Measurements from ENCODE around the gene LEKR1.

LEKR1 gene

DNA sequence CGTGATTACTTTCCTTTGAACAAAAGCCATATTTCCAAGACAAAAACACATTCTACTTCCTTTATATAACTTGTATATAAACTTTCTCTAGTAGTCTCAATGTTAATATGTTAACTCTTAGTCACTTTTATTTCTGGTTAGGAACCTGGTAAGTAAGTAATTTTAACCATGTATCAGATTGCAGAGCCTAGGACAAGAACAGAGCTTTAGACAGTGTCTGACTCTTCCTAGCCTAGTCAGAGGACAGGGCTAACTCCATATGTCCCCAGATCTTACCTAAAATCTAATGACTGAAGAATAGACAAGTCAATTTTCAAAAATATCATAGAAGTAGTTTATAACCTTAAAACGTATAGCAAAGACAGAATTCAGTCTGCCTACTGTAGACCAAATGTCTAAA lies 8.3 kb downstream of the LEKR1 start:
- no peak for DNase-seq (ENCODE audit: low spot score)
- TF ChIP-seq, protein P1, sequence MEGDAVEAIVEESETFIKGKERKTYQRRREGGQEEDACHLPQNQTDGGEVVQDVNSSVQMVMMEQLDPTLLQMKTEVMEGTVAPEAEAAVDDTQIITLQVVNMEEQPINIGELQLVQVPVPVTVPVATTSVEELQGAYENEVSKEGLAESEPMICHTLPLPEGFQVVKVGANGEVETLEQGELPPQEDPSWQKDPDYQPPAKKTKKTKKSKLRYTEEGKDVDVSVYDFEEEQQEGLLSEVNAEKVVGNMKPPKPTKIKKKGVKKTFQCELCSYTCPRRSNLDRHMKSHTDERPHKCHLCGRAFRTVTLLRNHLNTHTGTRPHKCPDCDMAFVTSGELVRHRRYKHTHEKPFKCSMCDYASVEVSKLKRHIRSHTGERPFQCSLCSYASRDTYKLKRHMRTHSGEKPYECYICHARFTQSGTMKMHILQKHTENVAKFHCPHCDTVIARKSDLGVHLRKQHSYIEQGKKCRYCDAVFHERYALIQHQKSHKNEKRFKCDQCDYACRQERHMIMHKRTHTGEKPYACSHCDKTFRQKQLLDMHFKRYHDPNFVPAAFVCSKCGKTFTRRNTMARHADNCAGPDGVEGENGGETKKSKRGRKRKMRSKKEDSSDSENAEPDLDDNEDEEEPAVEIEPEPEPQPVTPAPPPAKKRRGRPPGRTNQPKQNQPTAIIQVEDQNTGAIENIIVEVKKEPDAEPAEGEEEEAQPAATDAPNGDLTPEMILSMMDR (IDR thresholded peaks at IDR 0.05; ENCODE audit: borderline replicate concordance, control extremely low read depth, extremely low read depth, insufficient read depth, missing control alignments): no peak
- in situ Hi-C loops (cut with MboI; ENCODE audit: low sequenced_read_pairs, unreplicated experiment): loop anchor here (10.0 kb wide), 1 partner anchor 220 kb away; no protein-coding TSS in a partner anchor

DNA sequence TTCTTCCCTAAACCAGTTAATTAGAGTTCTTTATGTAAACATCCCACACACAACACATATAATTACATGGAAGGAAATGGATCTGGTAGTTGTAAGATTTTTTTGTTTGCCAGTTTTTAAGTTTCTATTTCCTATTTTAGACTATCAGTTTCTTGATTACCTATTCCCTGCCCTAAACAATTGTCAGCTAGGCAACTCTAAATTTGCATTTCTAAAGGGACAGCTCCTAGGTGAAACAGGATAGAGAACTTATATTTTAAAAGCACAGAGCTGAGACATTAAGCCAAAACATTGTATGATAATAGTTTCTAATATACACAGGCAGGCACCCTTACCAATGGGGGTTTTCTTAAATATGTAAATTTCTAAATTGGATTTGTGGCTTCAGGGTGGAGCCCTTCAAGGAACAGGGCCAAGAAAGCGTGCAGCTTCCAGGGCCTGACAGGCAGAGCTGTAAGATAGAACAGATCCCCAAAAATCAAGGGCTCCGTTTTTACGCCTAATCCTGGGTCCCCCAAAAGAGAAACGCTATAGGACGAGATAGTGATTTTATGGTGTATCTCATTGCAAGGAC lies 8.9 kb downstream of the LEKR1 start:
- in situ Hi-C loops (cut with MboI; ENCODE audit: low sequenced_read_pairs, unreplicated experiment): loop anchor here (10.0 kb wide), 1 partner anchor 220 kb away; no protein-coding TSS in a partner anchor
- no peak for DNase-seq (ENCODE audit: low spot score)
- TF ChIP-seq, protein P1 (IDR thresholded peaks at IDR 0.05; ENCODE audit: borderline replicate concordance, control extremely low read depth, extremely low read depth, insufficient read depth, missing control alignments): no peak

DNA sequence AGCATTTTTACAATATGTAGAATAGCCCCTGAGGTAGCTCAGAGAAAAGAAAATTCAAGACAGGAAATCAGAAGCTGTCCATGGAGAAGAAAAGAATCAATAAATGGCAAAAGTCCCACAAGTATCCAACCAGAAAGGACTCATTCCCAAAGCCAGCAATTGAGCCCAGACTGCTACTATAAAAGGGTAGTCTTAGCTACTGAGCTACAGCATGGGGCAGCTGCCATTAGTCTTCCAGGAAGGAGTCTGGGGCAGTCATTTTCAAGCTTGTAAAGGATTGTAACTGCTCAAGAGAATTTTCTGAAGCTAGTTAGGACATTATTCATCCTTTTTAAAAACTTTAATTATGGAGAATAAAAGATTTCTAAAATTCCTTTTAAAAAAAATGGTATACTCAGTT lies 10.5 kb downstream of the LEKR1 start:
- DNase-seq (ENCODE audit: low spot score): no peak
- TF ChIP-seq, protein P1 (IDR thresholded peaks at IDR 0.05; ENCODE audit: borderline replicate concordance, control extremely low read depth, extremely low read depth, insufficient read depth, missing control alignments): no peak
- in situ Hi-C loops (cut with MboI; ENCODE audit: low sequenced_read_pairs, unreplicated experiment): loop anchor here (10.0 kb wide), 1 partner anchor 218 kb away; no protein-coding TSS in a partner anchor

DNA sequence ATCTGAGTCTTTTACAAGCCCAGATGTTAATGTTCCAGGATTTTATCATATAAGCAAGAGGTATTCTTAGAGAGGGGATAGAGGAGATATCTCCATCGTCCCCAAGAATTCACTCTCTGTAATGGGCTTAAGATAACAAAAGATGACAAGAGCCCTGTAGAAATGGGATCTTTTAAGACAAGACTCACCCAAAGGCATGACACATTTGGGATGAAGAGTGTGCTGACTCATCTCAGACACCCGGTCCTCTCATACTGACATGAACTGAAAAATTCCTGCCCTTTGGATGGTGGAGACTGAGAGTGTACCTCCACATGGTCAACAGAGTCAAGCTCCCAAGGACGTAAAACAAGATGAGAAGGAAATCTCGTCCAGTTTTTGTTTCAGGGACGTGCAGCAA lies 11.0 kb downstream of the LEKR1 start:
- TF ChIP-seq, protein P1 (IDR thresholded peaks at IDR 0.05; ENCODE audit: borderline replicate concordance, control extremely low read depth, extremely low read depth, insufficient read depth, missing control alignments): no peak
- DNase-seq (ENCODE audit: low spot score): no peak
- in situ Hi-C loops (cut with MboI; ENCODE audit: low sequenced_read_pairs, unreplicated experiment): loop anchor here (10.0 kb wide), 1 partner anchor 218 kb away; no protein-coding TSS in a partner anchor

DNA sequence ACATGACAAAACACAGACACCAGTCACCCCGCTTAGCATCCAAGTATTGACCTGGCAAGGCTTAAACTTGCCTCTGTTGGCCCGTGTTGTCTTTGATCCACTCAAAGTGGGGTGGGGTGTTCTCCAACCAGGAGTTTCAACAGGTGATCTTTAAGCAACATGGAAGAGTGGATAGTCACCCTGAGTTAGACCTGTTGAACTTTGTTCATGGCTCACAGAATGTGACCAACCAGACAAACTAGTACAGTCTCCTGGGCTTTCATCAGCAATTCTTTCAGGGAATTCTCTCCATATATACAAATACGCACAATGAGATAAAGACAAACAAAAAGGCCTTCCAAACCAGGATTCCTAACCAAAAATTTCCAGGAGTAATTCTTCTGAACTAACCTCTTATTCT lies 11.9 kb downstream of the LEKR1 start:
- in situ Hi-C loops (cut with MboI; ENCODE audit: low sequenced_read_pairs, unreplicated experiment): loop anchor here (10.0 kb wide), 1 partner anchor 217 kb away; no protein-coding TSS in a partner anchor
- DNase-seq (ENCODE audit: low spot score): no peak
- TF ChIP-seq, protein P1 (IDR thresholded peaks at IDR 0.05; ENCODE audit: borderline replicate concordance, control extremely low read depth, extremely low read depth, insufficient read depth, missing control alignments): no peak

DNA sequence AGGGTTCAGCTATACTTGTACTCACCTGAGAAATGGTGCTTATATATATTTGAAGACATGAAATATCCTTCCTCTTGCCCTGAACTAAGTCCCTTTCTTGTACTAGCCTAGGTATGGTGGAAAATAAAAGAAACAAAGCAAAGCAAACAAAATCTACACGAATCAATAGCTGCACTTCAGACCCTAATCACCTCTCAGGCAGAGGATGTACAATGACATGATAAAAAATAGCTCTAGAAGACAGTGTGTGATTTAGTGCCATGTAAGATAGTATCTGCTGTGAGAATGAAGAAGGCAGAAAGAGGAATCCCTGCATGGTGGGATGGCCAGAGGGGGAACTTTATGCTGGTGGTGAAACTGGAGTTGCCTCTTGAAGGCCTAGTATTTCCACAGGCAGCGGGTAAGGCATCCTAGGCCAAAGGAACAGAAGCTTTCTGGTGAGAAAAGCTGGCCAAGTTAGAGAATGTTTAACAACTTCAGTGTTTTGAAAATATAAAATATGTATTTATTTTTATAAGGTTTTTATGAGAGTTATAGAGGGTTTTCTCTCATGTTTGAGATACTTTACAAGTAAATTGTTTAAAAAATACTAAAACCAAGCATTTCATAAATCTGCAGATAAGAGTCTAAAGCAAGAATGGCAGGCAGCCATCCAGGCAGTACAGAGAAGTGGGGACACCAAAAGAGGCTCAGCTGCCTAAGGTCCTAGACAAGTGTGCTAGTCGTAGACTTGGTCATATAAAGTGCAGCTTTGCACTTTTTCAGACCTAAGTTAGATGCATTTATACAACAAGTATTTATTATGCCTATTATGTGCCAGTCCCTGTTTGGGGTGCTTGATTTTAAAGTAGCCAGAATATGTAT lies 14.9 kb downstream of the LEKR1 start:
- TF ChIP-seq, protein P1 (IDR thresholded peaks at IDR 0.05; ENCODE audit: borderline replicate concordance, control extremely low read depth, extremely low read depth, insufficient read depth, missing control alignments): no peak

More for the DNA sequence above, 14.9 kb downstream of the LEKR1 start:
- DNase-seq (ENCODE audit: low spot score): no peak
- in situ Hi-C loops (cut with MboI; ENCODE audit: low sequenced_read_pairs, unreplicated experiment): no loop called here
